NT2/D1 (cell line): ENCODE data around the gene BCOR.

ENCODE experiments used
- SUZ12 ChIP-seq: IDR thresholded peaks from 2 replicates; pipeline ENCODE4 v1.6.1; 2011; ENCODE audit not compliant: insufficient read length, insufficient read depth; ENCODE audit errors: extremely low read depth
- YY1 ChIP-seq: IDR thresholded peaks from 2 replicates; pipeline ENCODE4 v1.6.1; 2011; ENCODE audit not compliant: insufficient read length, insufficient read depth
- ZNF274 ChIP-seq: IDR thresholded peaks from 2 replicates; pipeline ENCODE4 v1.6.1; 2011; ENCODE audit warnings: mild to moderate bottlenecking, low read depth, low read length

DNA sequence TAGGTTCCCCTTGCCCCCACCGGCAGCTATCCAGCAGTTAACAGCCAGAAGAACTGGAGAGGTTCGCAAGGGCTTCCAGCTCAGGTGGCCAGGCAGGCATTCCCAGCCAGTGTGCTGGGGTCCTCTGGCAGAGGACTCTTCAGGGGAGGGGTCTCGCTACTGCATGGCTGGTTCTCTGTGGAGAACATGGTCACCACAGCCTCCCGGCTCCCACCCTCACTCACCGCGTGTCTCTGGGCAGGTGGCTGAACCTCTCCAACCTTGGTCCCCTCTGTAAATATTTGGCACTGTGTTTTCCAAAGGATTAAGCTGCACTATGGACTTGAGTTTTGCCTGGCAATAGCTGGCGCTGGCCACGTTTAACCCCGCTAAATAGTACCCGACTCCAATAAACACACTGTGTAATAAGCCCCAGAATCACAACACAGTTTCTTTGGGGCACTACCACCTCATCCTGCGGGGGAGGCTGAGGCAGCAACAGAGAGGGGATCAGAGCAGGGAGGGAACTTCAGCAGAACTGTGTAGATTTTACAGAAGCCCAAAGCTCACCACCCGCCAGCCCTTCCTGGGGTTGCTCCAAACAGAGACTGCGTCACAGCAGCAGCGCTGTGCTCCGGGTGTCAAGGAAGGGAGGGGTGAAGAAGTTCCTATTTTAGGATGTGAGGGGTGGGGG, 15.2 kb downstream of the BCOR start:
- TF ChIP-seq ZNF274 (no peak), YY1 (no peak), SUZ12 (no peak)
